Breast epithelium (tissue), 3 donors: Measurements from ENCODE around the gene RCSD1.

ENCODE experiments used
- POLR2A ChIP-seq: fragments of 450-650 bp; IDR thresholded peaks from one replicate; pipeline ENCODE4 v1.6.1; 2016; ENCODE audit warnings: antibody characterized with exemption, mild to moderate bottlenecking, moderate library complexity
- POLR2AphosphoS5 ChIP-seq, 3 donors: sonication (generic); formaldehyde crosslinking; IDR thresholded peaks; one replicate each; pipeline ENCODE4 v1.6.1; 2017; ENCODE audit warnings: antibody characterized with exemption in 3 of 3
- TF ChIP-seq, protein P1 (sequence below), 3 donors: fragments of 450-650 bp; IDR thresholded peaks; one replicate each; pipeline ENCODE4 v1.5.1; 2016 to 2017; ENCODE audit warnings: antibody characterized with exemption in 3 of 3, mild to moderate bottlenecking in 3 of 3, moderate library complexity in 3 of 3

GRCh38 chr1:167683226-167683625, 53.2 kb downstream of the RCSD1 start:
- TF ChIP-seq, protein P1, sequence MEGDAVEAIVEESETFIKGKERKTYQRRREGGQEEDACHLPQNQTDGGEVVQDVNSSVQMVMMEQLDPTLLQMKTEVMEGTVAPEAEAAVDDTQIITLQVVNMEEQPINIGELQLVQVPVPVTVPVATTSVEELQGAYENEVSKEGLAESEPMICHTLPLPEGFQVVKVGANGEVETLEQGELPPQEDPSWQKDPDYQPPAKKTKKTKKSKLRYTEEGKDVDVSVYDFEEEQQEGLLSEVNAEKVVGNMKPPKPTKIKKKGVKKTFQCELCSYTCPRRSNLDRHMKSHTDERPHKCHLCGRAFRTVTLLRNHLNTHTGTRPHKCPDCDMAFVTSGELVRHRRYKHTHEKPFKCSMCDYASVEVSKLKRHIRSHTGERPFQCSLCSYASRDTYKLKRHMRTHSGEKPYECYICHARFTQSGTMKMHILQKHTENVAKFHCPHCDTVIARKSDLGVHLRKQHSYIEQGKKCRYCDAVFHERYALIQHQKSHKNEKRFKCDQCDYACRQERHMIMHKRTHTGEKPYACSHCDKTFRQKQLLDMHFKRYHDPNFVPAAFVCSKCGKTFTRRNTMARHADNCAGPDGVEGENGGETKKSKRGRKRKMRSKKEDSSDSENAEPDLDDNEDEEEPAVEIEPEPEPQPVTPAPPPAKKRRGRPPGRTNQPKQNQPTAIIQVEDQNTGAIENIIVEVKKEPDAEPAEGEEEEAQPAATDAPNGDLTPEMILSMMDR (IDR thresholded peaks at IDR 0.05) = no peak
- TF ChIP-seq POLR2AphosphoS5 (IDR thresholded peaks at IDR 0.05) (no peak), POLR2A (no peak)
